GM21360 (cell line): ENCODE results near the gene CXCL10.

Experiments
- ATAC-seq: cut with Tn5 transposase; IDR thresholded peaks from one replicate; pipeline ENCODE4 v1.9.1; 2021; ENCODE audit warnings: mild to moderate bottlenecking, moderate library complexity; ENCODE audit not compliant: unreplicated experiment

CXCL10 gene

GRCh38 chr4:75997081-75997480 lies 26.2 kb downstream of the CXCL10 start:
- no peak for ATAC-seq

- no peak for ATAC-seq
Observed at GRCh38 chr4:75995727-75996126, 27.6 kb downstream of the CXCL10 start.

GRCh38 chr4:75992462-75992861 lies 30.8 kb downstream of the CXCL10 start:
- no peak for ATAC-seq

- ATAC-seq: no peak
Observed at GRCh38 chr4:75989846-75990528, 33.3 kb downstream of the CXCL10 start.

DNA sequence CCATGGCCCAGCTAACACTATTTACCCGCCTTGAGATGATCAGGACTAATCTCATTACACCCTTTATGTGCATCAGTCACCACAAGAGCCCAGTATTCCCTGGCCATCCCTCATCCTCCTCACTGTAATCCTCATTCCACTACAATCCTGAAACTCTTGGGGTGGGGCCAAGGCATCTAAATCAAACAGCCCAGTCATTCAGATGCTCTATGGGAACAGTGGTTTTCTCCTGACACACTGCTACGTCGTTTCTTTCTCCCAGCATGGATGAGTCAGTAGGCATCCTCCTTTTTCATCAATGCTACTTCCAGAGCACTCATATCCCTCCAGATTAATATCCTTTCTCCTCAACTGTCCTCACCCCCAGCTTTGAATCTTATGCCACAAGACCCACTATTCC lies 38.2 kb downstream of the CXCL10 start:
- no peak for ATAC-seq

GRCh38 chr4:75980576-75980975 lies 42.7 kb downstream of the CXCL10 start:
- no peak for ATAC-seq

GRCh38 chr4:75976177-75976576 lies 47.1 kb downstream of the CXCL10 start:
- no peak for ATAC-seq

GRCh38 chr4:75973766-75974165 lies 49.5 kb downstream of the CXCL10 start:
- ATAC-seq: no peak
